ENCODE measurements around the gene DCUN1D2.
"Not testable (repeated sequence)": the region's sequence is repeated elsewhere in the genome, so short reads cannot be mapped to it uniquely, and the experiment has no call there.

DCUN1D2 gene

GRCh38 chr13:113489171-113489548 lies 1.4 kb downstream of the DCUN1D2 start:
- DNase-seq = no peak

- DNase-seq = no peak
These were observed 2.2 kb downstream of the DCUN1D2 start for GRCh38 chr13:113488283-113488682.

GRCh38 chr13:113486698-113487097 lies 3.8 kb downstream of the DCUN1D2 start:
- DNase-seq = no peak

GRCh38 chr13:113485545-113485944 lies 5.0 kb downstream of the DCUN1D2 start:
- DNase-seq = no peak

- no peak for DNase-seq
These were observed 6.8 kb downstream of the DCUN1D2 start for GRCh38 chr13:113483504-113484293.

DNA sequence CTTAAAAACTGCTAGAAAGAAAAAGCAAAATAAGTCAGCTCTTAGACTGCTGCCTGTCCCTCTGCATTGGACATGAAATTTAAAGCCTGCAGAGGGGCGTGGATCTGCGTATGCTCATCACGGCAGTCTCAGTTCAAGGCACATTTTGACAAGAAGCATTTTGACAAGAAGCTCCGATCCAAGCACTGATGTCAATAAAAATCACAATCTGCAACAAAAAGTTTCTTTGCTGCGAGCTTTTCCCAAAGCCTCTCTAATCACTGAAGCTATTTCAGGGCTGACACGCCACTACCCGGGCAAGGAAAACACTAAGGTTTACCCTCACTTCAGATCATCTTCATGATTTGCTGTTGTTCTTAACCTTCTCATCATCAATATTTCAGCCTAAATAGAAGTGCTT lies 7.4 kb downstream of the DCUN1D2 start:
- no peak for DNase-seq

DNA sequence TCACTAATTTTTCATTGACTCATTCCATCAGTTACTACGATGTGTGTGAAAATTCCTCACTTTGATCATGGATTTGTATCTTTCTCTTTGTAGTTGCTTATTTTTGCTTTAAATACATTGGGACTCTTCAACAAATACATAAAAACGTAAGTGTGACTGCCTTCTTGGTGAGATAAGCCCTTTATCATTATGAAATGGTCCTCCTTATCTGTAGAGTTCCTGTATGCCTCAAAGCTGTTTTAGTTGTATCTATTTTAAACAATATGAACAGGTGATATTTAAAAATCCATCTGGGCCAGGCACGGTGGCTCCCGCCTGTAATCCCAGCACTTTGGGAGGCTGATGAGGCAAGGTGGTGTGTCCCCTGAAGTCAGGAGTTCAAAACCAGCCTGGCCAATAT lies 11.3 kb downstream of the DCUN1D2 start:
- DNase-seq = no peak

DNA sequence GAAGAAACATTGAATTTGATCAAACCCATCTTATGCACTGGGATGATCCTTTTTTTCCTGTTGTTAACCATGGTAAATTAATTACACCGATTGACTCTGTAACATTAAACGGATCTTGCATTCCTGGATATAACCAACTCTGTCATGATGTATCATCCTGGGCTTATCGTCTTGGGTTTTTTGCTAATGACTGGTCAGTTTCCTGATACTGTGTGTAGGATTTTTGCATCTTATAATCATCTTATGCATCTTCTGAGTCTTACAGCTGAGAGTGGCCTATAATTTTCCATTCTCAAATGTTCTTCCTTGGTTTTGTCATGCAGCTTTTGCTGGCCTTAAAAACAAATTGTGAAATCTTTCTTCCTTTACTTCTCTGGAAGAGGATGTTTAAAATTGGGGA lies 12.8 kb downstream of the DCUN1D2 start:
- DNase-seq = no peak

DNA sequence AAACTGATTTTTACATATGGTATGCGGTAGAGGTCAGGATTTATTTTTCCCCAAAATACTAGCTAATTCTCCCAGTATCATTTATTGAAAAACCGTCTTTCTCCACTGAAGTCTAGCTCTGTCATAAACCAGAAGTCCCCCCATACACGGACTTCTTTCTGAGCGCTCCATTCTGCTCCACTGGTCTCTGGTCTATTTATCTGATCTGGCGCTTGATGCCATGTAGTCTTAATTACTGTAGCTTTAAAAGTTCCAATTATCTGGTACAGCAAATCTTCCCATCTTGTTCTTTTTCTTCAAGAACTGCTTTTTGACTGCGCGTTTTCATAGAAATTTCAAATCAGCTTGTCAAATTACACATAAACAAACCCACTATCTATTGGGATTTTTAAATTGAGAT lies 13.7 kb downstream of the DCUN1D2 start:
- no peak for DNase-seq

- no peak for DNase-seq
These were observed 14.6 kb downstream of the DCUN1D2 start for GRCh38 chr13:113475911-113476310.

- DNase-seq = no peak
These were observed 15.2 kb downstream of the DCUN1D2 start for GRCh38 chr13:113475280-113475679.

DNA sequence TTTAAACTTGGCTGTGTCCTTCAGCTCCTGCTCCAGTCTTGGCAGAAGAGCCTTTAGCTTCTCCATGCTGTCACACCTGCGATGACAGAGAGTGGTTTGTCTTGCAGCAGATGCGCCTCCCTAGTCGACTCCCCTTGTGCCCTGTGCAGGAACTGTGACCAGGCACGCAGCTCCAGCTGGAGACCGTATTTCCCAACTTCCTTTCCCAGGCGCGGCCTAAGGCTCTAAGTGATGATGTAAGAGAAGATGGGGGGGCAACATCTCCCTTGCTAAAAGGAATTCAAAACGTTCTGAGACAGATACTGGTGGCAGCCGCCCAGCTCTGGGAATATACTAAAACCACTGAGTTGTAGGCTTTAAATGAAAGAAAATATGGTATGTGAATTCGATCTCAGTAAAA lies 16.3 kb downstream of the DCUN1D2 start:
- no peak for DNase-seq

- DNase-seq = no peak
These were observed 18.0 kb downstream of the DCUN1D2 start for GRCh38 chr13:113472355-113473025.

GRCh38 chr13:113471844-113472243 lies 18.7 kb downstream of the DCUN1D2 start:
- DNase-seq = no peak

DNA sequence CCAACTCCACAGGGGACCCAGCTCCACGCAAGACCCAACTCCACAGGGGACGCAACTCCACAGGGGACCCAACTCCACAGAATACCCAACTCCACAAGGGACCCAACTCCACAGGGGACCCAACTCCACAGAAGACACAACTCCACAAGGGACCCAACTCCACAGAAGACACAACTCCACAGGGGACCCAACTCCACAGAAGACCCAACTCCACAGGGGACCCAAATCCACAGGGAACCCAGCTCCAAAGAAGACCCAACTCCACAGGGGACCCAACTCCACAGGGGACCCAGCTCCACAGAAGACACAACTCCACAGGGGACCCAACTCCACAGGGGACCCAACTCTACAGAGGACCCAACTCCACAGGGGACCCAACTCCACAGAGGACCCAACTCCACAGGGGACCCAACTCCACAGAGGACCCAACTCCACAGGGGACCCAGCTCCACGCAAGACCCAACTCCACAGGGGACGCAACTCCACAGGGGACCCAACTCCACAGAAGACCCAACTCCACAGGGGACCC lies 19.8 kb downstream of the DCUN1D2 start:
- DNase-seq = not testable (repeated sequence)

DNA sequence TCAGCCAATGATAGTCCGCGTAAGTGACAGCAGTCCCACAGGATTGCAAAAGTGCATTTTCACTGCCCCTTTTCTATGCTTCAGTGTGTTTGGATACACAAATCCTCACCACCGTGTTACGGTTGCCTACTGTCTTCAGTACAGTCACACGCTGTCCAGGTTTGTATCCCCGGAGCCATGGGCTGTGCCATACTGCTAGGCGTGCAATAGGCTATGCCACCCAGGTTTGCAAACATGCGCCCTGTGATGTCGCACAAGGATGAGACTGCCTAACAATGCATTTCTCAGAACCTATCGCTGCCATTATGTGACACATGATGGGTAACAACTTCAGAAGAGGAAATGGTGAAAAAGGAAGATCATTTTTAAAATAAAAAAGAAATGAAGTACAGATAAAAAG lies 20.4 kb downstream of the DCUN1D2 start:
- no peak for DNase-seq

GRCh38 chr13:113469582-113469981 lies 20.9 kb downstream of the DCUN1D2 start:
- no peak for DNase-seq

DNA sequence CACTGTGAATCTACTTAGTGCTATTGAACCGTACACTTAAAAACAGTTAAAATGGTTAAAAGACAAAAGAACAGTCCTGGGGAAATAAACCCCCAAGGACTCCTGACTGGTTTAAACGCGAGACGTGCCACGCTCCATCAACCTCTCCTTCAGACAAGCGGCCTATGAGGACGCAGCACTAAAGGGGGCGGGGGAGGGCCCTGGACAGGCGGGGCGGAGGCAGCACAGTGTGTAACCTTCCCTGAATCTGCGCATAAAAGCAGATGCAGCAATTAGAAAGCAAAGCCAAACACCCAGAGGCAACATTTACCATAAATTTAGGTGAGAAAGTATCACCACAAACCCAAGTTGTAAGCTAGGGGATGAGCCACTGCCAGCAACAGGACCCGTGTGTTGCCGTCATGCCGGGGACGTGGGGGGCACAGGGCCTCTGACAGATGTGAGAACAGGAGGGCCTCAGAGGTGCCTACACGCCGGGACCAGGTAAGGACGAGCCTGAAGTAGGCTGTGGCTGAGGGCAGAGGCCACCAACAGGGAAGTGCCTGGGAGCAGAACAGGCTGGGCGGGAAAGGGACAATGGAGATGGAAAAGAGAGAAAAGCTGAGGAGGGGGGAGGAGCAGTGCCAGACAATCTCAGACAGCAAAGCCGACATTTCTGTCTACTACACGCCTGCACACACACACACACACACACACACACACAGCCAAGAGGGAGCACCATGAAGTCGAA lies 21.9 kb downstream of the DCUN1D2 start:
- no peak for DNase-seq

DNA sequence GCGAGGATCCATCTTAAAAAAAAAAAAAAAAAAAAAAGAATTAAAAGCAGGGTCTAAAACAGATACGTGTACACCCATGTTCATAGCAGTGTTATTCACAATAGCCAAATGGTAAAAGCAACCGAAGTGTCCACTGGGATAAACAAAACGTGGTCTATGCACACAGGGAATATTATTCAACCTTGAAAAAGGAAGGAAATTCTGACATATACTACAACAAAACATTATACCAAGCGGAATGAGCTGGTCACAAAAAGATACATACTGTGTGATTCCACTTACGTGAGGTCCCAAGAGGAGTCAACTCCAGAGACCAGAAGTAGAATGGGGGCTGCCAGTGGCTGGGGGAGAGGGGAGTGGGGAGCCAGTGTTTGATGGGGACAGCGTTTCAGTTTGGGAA lies 22.5 kb downstream of the DCUN1D2 start:
- DNase-seq = no peak

- no peak for DNase-seq
These were observed 24.1 kb downstream of the DCUN1D2 start for GRCh38 chr13:113466383-113466782.

DNA sequence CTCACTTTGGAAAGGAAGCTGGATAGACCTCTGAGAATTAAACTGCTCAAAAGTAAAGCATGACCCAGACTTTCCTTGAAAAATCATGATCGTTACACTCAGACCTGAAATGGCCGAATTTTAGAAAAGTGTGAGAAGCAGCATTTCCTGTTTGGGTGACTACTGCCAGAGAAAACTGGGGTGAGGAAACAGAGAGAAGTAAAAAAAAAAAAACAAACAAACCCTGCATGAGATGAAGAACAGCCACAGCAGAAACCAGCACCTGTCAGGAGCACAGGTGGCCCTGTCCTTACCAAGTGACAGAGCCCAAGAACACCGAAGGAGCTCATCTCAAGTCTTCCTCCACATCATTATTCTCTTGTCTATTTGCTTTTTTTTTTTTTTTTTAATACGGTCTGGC lies 25.2 kb downstream of the DCUN1D2 start:
- DNase-seq = no peak

- no peak for DNase-seq
These were observed 26.0 kb downstream of the DCUN1D2 start for GRCh38 chr13:113464476-113464875.

DNA sequence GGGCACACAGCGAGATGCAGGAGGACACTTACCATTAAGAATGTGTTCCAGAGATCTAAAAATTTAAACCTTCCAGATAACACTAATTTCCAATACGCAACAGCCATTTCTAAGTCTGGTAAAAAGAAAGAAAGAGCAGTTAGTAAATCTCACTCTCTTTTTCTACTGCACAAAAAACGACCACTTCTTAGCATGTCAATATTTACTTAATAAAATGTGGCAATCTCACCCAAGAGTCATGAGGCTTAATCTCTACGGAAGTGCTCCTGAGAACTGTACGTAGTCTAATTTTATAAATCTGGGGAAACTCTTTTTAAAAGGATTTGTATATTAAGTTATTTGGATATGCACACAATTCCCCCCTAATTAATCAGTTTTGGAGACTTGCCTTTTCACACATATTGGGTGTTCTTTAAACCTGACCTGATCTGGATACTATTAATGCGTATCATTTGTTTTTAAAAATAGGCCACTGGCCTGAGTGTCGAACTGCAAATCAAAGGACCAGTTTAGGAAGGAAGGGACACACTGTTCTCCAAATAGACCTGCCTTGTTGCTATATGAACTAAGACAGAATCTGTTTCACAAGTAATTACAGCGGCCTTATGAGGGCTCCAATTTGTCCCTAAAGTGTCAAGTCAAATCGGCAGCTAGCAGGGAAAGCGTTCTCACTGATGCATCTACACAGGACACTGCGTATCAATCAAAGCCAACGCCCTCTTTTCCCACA lies 29.3 kb downstream of the DCUN1D2 start:
- DNase-seq = no peak
